ENCODE data around the gene NAT16. TPM values are rescaled to one million over a fixed set of nuclear protein-coding genes. Genes with fewer than 3 reads are reported as not detected.

The NAT16 gene
- total and polyA plus RNA-seq, 4 donors: 0.01 TPM; not detected in 3

DNA sequence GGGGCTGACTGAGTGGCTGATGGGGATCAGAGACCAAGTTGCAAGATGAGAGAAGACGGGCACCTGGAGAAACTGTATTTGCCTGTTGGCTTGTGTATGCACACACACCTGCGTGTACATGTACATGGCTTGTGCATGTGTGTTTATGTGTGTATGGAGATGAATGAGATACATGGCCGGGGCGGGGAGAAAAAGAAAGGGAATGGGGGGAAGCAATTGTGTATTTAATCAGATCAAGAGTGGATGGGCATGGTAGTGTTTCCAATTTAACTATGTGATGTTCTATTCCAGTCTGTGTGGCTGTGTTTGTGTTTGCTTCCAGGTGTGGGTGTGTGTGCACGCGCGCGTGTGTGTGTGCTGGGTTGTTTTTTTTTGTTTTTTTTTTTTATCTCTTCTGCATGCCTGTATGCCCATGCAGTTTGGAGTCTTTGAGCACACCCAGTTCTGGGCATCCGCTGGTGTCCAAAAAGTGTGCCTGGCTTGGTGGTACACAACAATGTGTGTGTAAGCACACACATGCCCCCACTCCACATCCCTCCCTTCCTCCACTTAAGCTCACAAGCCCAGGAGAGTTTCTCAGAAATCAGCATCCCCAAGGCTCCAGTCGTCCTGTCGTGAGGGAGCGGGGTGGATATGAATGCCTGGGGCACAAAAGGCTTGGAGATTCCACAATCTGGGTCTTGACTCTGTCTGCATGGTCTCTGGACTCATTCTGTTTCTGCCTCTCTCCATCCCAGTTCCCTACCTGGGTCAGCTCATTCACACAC lies 12.3 kb downstream of the NAT16 start:
- no peaks in the 10 kb centered on the region for H3K36me3 ChIP-seq (ENCODE audit: control insufficient read depth in 4 of 4, insufficient read depth in 4 of 4, low read length in 4 of 4)
- ATAC-seq (ENCODE audit: insufficient read depth, low FRiP score): no peak
- H3K4me1 ChIP-seq (ENCODE audit: control insufficient read depth in 5 of 5, insufficient read depth in 5 of 5, low read length in 5 of 5): peaks cover 0 to 38% (median 7%) of the 10 kb centered on the region in 5 donors
- TF ChIP-seq, protein P1, sequence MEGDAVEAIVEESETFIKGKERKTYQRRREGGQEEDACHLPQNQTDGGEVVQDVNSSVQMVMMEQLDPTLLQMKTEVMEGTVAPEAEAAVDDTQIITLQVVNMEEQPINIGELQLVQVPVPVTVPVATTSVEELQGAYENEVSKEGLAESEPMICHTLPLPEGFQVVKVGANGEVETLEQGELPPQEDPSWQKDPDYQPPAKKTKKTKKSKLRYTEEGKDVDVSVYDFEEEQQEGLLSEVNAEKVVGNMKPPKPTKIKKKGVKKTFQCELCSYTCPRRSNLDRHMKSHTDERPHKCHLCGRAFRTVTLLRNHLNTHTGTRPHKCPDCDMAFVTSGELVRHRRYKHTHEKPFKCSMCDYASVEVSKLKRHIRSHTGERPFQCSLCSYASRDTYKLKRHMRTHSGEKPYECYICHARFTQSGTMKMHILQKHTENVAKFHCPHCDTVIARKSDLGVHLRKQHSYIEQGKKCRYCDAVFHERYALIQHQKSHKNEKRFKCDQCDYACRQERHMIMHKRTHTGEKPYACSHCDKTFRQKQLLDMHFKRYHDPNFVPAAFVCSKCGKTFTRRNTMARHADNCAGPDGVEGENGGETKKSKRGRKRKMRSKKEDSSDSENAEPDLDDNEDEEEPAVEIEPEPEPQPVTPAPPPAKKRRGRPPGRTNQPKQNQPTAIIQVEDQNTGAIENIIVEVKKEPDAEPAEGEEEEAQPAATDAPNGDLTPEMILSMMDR (IDR thresholded peaks at IDR 0.05; ENCODE audit: control extremely low read depth, extremely low read depth): no peak
- no peak overlapping the region for H3K27ac ChIP-seq (ENCODE audit: low read depth in 1 of 2, low read length in 1 of 2)
- no peak overlapping the region for H3K9ac ChIP-seq (ENCODE audit: insufficient read depth in 1 of 2, low read length in 2 of 2)
- H3K27me3 ChIP-seq (ENCODE audit: control insufficient read depth in 3 of 3, insufficient read depth in 3 of 3, low read length in 2 of 3): peaks cover 19 to 77% (median 67%) of the 10 kb centered on the region in 3 donors
- WGBS, 2 donors: 6 to 7% methylated on average over 12 of the region's 12 CpGs
- peaks cover 0 to 11% (median 0%) of the 10 kb centered on the region in 4 donors for H3K9me3 ChIP-seq (ENCODE audit: control insufficient read depth in 4 of 4, insufficient read depth in 3 of 4, low read length in 3 of 4)
- no peak for DNase-seq
- H3K4me3 ChIP-seq: no peak overlapping the region

DNA sequence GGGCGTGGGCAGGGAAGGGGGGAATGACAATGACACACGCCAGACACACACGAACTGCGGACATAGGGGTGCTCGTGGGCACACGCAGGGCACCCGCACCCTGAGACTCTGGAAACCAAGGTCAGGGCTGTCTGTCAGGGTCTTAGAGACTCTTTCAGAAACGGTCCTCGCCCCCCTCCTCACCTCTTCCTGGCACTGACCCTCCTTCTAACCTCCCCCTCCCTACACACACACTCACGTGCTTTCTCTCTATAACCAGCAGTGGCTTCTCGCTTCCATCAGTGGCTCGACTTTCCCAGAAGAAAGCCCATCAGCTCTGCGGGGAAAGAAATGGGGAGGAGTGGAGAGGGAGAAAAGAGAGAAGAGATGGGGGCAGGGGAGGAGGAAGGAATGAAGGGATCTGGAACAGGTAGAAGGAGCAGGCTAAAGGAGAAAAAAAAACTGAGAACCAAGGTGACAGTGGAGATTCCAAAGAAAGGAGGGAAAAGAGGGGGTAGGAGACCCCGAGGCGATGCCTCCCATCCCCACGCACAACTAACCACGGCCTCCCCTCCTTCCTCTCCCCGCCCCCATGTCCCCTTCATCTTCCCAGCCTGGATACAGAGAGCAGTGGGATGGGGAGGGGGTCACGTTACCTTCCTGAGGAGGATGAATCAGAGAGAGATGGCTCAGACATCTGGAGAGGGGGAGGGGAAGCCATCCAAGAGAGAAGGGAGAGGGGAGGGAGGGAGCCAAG lies 13.0 kb downstream of the NAT16 start:
- Histone ChIP-seq H3K27me3 (ENCODE audit: control insufficient read depth in 3 of 3, insufficient read depth in 3 of 3, low read length in 2 of 3) (peaks cover 16 to 73% (median 64%) of the 10 kb centered on the region in 3 donors), H3K36me3 (ENCODE audit: control insufficient read depth in 4 of 4, insufficient read depth in 4 of 4, low read length in 4 of 4) (no peaks in the 10 kb centered on the region), H3K27ac (ENCODE audit: low read depth in 1 of 2, low read length in 1 of 2) (no peak overlapping the region), H3K4me3 (no peak overlapping the region), H3K9me3 (ENCODE audit: control insufficient read depth in 4 of 4, insufficient read depth in 3 of 4, low read length in 3 of 4) (peaks cover 0 to 8% (median 0%) of the 10 kb centered on the region in 4 donors), H3K9ac (ENCODE audit: insufficient read depth in 1 of 2, low read length in 2 of 2) (no peak overlapping the region), H3K4me1 (ENCODE audit: control insufficient read depth in 5 of 5, insufficient read depth in 5 of 5, low read length in 5 of 5) (peaks cover 0 to 39% (median 8%) of the 10 kb centered on the region in 5 donors)
- DNase-seq: no peak
- no peak for ATAC-seq (ENCODE audit: insufficient read depth, low FRiP score)
- TF ChIP-seq, protein P1 (IDR thresholded peaks at IDR 0.05; ENCODE audit: control extremely low read depth, extremely low read depth): no peak
- 2 to 3% methylated on average over 14 to 19 of the region's 19 CpGs for whole genome bisulfite sequencing, 2 donors

DNA sequence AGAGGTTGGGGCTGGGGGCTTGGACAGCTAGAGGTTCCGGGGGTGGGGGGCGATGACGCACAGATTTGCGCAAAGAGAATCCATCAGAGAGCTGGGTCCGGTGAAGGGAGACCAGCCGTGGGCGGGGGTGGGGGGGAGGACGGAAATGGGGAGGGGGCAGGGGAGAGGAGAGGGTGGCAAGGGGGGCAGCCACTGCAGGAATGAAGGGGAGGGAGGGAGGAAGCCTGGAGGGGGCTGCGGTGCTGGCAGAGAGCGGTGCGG lies 13.5 kb downstream of the NAT16 start:
- H3K4me1 ChIP-seq (ENCODE audit: control insufficient read depth in 5 of 5, insufficient read depth in 5 of 5, low read length in 5 of 5): peaks cover 0 to 37% (median 9%) of the 10 kb centered on the region in 5 donors

More for the DNA sequence above, 13.5 kb downstream of the NAT16 start:
- H3K27me3 ChIP-seq (ENCODE audit: control insufficient read depth in 3 of 3, insufficient read depth in 3 of 3, low read length in 2 of 3): peaks cover 12 to 68% (median 61%) of the 10 kb centered on the region in 3 donors
- ATAC-seq (ENCODE audit: insufficient read depth, low FRiP score) (no peak), DNase-seq (no peak)
- H3K27ac ChIP-seq (ENCODE audit: low read depth in 1 of 2, low read length in 1 of 2): no peak overlapping the region
- H3K4me3 ChIP-seq: no peak overlapping the region
- 1 to 4% methylated on average over 11 of the region's 11 CpGs for WGBS, 2 donors
- TF ChIP-seq, protein P1 (IDR thresholded peaks at IDR 0.05; ENCODE audit: control extremely low read depth, extremely low read depth): no peak
- no peak overlapping the region for H3K9ac ChIP-seq (ENCODE audit: insufficient read depth in 1 of 2, low read length in 2 of 2)
- H3K36me3 ChIP-seq (ENCODE audit: control insufficient read depth in 4 of 4, insufficient read depth in 4 of 4, low read length in 4 of 4): peaks cover 0 to 1% (median 0%) of the 10 kb centered on the region in 4 donors
- peaks cover 0 to 8% (median 0%) of the 10 kb centered on the region in 4 donors for H3K9me3 ChIP-seq (ENCODE audit: control insufficient read depth in 4 of 4, insufficient read depth in 3 of 4, low read length in 3 of 4)
